ENCODE results near the gene MEGF6. TPM values are rescaled to one million over a fixed set of nuclear protein-coding genes. Genes with fewer than 3 reads are reported as not detected.

The MEGF6 gene
- total RNA-seq, 1 experiment from 2014 or later = 21.3 TPM

- no peak for TF ChIP-seq CTCF (conservative IDR thresholded peaks at IDR 0.05)
- H3K27ac Mint-ChIP-seq = peak overlapping the region in 1 of 3 experiments; percentile 79; a peak in 1 of 7 replicates
These were observed 148.8 kb downstream of the MEGF6 start for GRCh38 chr1:3462356-3463012.

More at GRCh38 chr1:3462356-3463012, 148.8 kb downstream of the MEGF6 start:
- H2BK20ac ChIP-seq (ENCODE audit: low read depth, low read length, poor library complexity, severe bottlenecking) = no peak overlapping the region
- Mint-ChIP-seq H3K27me3 (ENCODE audit: low read depth) (no peaks in the 10 kb centered on the region), H3K36me3 (ENCODE audit: insufficient read depth in 1 of 3, low read depth in 3 of 3) (peaks cover 0 to 28% (median 15%) of the 10 kb centered on the region in 3 experiments; a peak in 4 of 7 replicates), H3K4me1 (peaks cover 9 to 24% of the 10 kb centered on the region in 2 experiments), H3K9me3 (no peaks in the 10 kb centered on the region), H3K4me3 (no peak overlapping the region)
- no peak overlapping the region for H2BK15ac ChIP-seq (ENCODE audit: low read depth, low read length)
- DNase-seq = no peak
- H4K91ac ChIP-seq (ENCODE audit: insufficient read length, low read depth, low read length) = no peak overlapping the region
- H4K5ac ChIP-seq (ENCODE audit: insufficient read length, low read depth, low read length) = no peak overlapping the region
- no peaks in the 10 kb centered on the region for H3K23me2 ChIP-seq (ENCODE audit: insufficient read length, low read depth, low read length, poor library complexity, severe bottlenecking)
- no CpG with 5 or more reads among the region's 16 CpGs for WGBS (ENCODE audit: extremely low coverage, insufficient read length, low lambda C conversion rate)
- no peak overlapping the region for H2AK5ac ChIP-seq (ENCODE audit: insufficient read length, low read length)
- no peak overlapping the region for H4K8ac ChIP-seq (replicated peaks; ENCODE audit: insufficient read length, low read depth, low read length)
- H3K4ac ChIP-seq (ENCODE audit: low read depth, low read length) = no peak overlapping the region
- no peak overlapping the region for H3K9ac ChIP-seq (ENCODE audit: extremely low read depth, insufficient read length, low read length)
- no peak overlapping the region for H3K27ac ChIP-seq (ENCODE audit: insufficient read length, low read depth, low read length)
- H3K14ac ChIP-seq (ENCODE audit: insufficient read depth, low read length) = no peak overlapping the region
- no peaks in the 10 kb centered on the region for H3K4me1 ChIP-seq (ENCODE audit: insufficient read depth, low read length)
- no peaks in the 10 kb centered on the region for H3K9me3 ChIP-seq (ENCODE audit: control insufficient read depth, low read depth, low read length)
- H2AFZ ChIP-seq (ENCODE audit: low read length) = no peak overlapping the region
- no peaks in the 10 kb centered on the region for H3K79me1 ChIP-seq (ENCODE audit: insufficient read depth, low read depth, low read length, poor library complexity, severe bottlenecking)
- peaks cover 2% of the 10 kb centered on the region for H4K20me1 ChIP-seq (ENCODE audit: control insufficient read depth, insufficient read depth, insufficient read length)
- no peaks in the 10 kb centered on the region for H3K27me3 ChIP-seq (ENCODE audit: insufficient read depth, low read length)
- no peak overlapping the region for H2BK12ac ChIP-seq (ENCODE audit: insufficient read length, low read depth, low read length)
- H3T11ph ChIP-seq (ENCODE audit: low read length) = no peak overlapping the region
- H3K18ac ChIP-seq (ENCODE audit: insufficient read length, low read depth, low read length) = no peak overlapping the region
- no peak overlapping the region for H2BK120ac ChIP-seq (ENCODE audit: low read depth, low read length, poor library complexity, severe bottlenecking)
- no peak overlapping the region for H3K4me2 ChIP-seq (ENCODE audit: insufficient read depth, insufficient read length, low read length)
- H3K79me2 ChIP-seq (ENCODE audit: insufficient read depth, low read length) = no peaks in the 10 kb centered on the region
- H3K23ac ChIP-seq (ENCODE audit: insufficient read length, low read depth, low read length) = no peak overlapping the region
- H3K56ac ChIP-seq (ENCODE audit: insufficient read length, low read depth, low read length) = no peak overlapping the region
- H2BK5ac ChIP-seq (ENCODE audit: insufficient read length, low read length) = no peak overlapping the region
